H1 (cell line): ENCODE data around the gene CACNA1C. TPM values are rescaled to one million over a fixed set of nuclear protein-coding genes. Genes with fewer than 3 reads are reported as not detected.

Experiments
- CTCF ChIA-PET: fragments of 300-600 bp; sonication (Branson Sonifier 250); formaldehyde crosslinking; loops from one replicate; lab custom pipeline; 2021; ENCODE audit not compliant: partially characterized antibody; lab: Charles Lee
- POLR2A ChIA-PET: fragments of 300-600 bp; sonication (Branson Sonifier 250); formaldehyde crosslinking; loops from one replicate; lab custom pipeline; 2021; ENCODE audit warnings: inconsistent platforms; ENCODE audit not compliant: partially characterized antibody; lab: Charles Lee
- DNase-seq, 2 experiments: peaks; one replicate each; pipeline versions ENCODE4 v3.0.0 to v3.0.0-alpha.2; 2010 to 2022; ENCODE audit warnings: low spot score in 2 of 2, low read depth in 1 of 2, mixed read lengths in 1 of 2
- FAIRE-seq: peaks from 2 replicates; lab custom pipeline; 2011; peaks lifted over from hg19 to GRCh38; lab: Jason Lieb, UNC
- H2AFZ ChIP-seq: 2 replicates; pipeline ENCODE4 v1.8.1; 2012; ENCODE audit warnings: low read length, inconsistent platforms
- H2AK5ac ChIP-seq: 2 replicates; pipeline ENCODE4 v1.6.1; 2013; ENCODE audit warnings: low read depth, low read length
- H2BK120ac ChIP-seq: replicated peaks from 2 replicates; pipeline ENCODE3; 2013; ENCODE audit warnings: low read depth, low read length, inconsistent platforms
- H2BK12ac ChIP-seq: 2 replicates; pipeline ENCODE4 v1.6.1; 2013; ENCODE audit warnings: low read depth, low read length
- H2BK15ac ChIP-seq: 2 replicates; pipeline ENCODE4 v1.6.1; 2013; ENCODE audit warnings: low read length
- H2BK20ac ChIP-seq: 2 replicates; pipeline ENCODE4 v1.6.1; 2013; ENCODE audit warnings: low read length
- H2BK5ac ChIP-seq: 2 replicates; pipeline ENCODE4 v1.6.1; 2013; ENCODE audit warnings: low read depth, low read length
- H3K14ac ChIP-seq: 2 replicates; pipeline ENCODE4 v1.6.1; 2013; ENCODE audit warnings: inconsistent platforms; ENCODE audit not compliant: insufficient read length
- H3K18ac ChIP-seq: 2 replicates; pipeline ENCODE4 v1.6.1; 2013; ENCODE audit warnings: low read length; ENCODE audit errors: extremely low read depth
- H3K23ac ChIP-seq: 2 replicates; pipeline ENCODE4 v1.6.1; 2013; ENCODE audit warnings: inconsistent platforms; ENCODE audit not compliant: insufficient read length
- H3K23me2 ChIP-seq: 2 replicates; pipeline ENCODE4 v1.6.1; 2013; ENCODE audit warnings: low read depth, low read length
- H3K27ac ChIP-seq: 2 replicates; pipeline ENCODE4 v1.6.1; 2011; ENCODE audit warnings: low read depth, low read length, inconsistent platforms
- H3K27me3 ChIP-seq, 4 experiments: replicated peaks in 1 of 4; 1 replicate in 1 of 4; 2 replicates in 3 of 4; pipeline versions ENCODE4 v1.6.1 to v1.8.1; 2011 to 2013; ENCODE audit warnings: low read length in 3 of 4, mild to moderate bottlenecking in 3 of 4, inconsistent platforms in 2 of 4, mixed read lengths in 2 of 4, moderate library complexity in 1 of 4; ENCODE audit not compliant: control insufficient read depth in 3 of 4, insufficient read depth in 3 of 4; ENCODE audit errors: extremely low read depth in 1 of 4
- H3K36me3 ChIP-seq, 4 experiments: 2 replicates each; pipeline versions ENCODE4 v1.6.1 to v1.8.1; 2011 to 2013; ENCODE audit warnings: mild to moderate bottlenecking in 4 of 4, low read length in 3 of 4, moderate library complexity in 2 of 4, control low read depth in 1 of 4, inconsistent platforms in 1 of 4; ENCODE audit not compliant: insufficient read depth in 4 of 4, control insufficient read depth in 2 of 4
- H3K4ac ChIP-seq: replicated peaks from 2 replicates; pipeline ENCODE3; 2013; ENCODE audit warnings: low read length, low read depth, mixed read lengths, inconsistent platforms; ENCODE audit not compliant: insufficient read length
- H3K4me1 ChIP-seq, 4 experiments: replicated peaks in 1 of 4; 1 replicate in 1 of 4; 2 replicates in 3 of 4; pipeline versions ENCODE4 v1.6.1 to v1.8.1; 2011 to 2013; ENCODE audit warnings: low read length in 3 of 4, inconsistent platforms in 2 of 4, mixed read lengths in 1 of 4; ENCODE audit not compliant: insufficient read depth in 4 of 4, control insufficient read depth in 3 of 4
- H3K4me2 ChIP-seq, 2 experiments: 2 replicates each; pipeline versions ENCODE4 v1.6.1 to v1.8.1; 2011 to 2013; ENCODE audit warnings: low read depth in 2 of 2, low read length in 2 of 2, control low read depth in 1 of 2, inconsistent platforms in 1 of 2, mild to moderate bottlenecking in 1 of 2; ENCODE audit not compliant: insufficient read depth in 1 of 2
- H3K4me3 ChIP-seq, 4 experiments: fragments of 200-600, 300-600 bp in 1 of 4; sonication (generic), shearing (Covaris generic), sonication (Bioruptor Twin) in 1 of 4; 2 replicates each; pipeline versions ENCODE4 v1.5.1 to v1.8.1; 2011 to 2016; ENCODE audit warnings: low read length in 4 of 4, low read depth in 3 of 4, control low read depth in 2 of 4, inconsistent platforms in 2 of 4, mild to moderate bottlenecking in 2 of 4, mixed read lengths in 1 of 4, moderate library complexity in 1 of 4; ENCODE audit not compliant: insufficient read depth in 2 of 4; ENCODE audit errors: extremely low read depth in 1 of 4
- H3K56ac ChIP-seq: replicated peaks from 2 replicates; pipeline ENCODE3; 2013; ENCODE audit warnings: low read depth, mild to moderate bottlenecking, mixed read lengths, low read length, inconsistent platforms; ENCODE audit not compliant: insufficient read length
- H3K79me1 ChIP-seq: 2 replicates; pipeline ENCODE4 v1.6.1; 2013; ENCODE audit warnings: low read depth, low read length, control low read depth
- H3K79me2 ChIP-seq, 2 experiments: 2 replicates each; pipeline versions ENCODE4 v1.6.1 to v1.8.1; 2012 to 2013; ENCODE audit warnings: low read length in 2 of 2, mild to moderate bottlenecking in 2 of 2, inconsistent platforms in 1 of 2; ENCODE audit not compliant: insufficient read depth in 2 of 2, control insufficient read depth in 1 of 2
- H3K9ac ChIP-seq, 4 experiments: replicated peaks in 1 of 4; 1 replicate in 1 of 4; 2 replicates in 3 of 4; pipeline versions ENCODE4 v1.6.1 to v1.8.1; 2011 to 2013; ENCODE audit warnings: low read depth in 3 of 4, low read length in 3 of 4, control low read depth in 2 of 4, mild to moderate bottlenecking in 2 of 4, moderate library complexity in 2 of 4, inconsistent platforms in 1 of 4; ENCODE audit errors: extremely low read depth in 1 of 4
- H3K9me3 ChIP-seq, 2 experiments: 2 replicates each; pipeline versions ENCODE4 v1.6.1 to v1.8.1; 2012 to 2013; ENCODE audit warnings: mild to moderate bottlenecking in 2 of 2, moderate library complexity in 2 of 2, control low read depth in 1 of 2, inconsistent platforms in 1 of 2, low read depth in 1 of 2, low read length in 1 of 2, mixed read lengths in 1 of 2; ENCODE audit not compliant: insufficient read depth in 2 of 2
- H4K20me1 ChIP-seq, 2 experiments: replicated peaks in 1 of 2; 2 replicates each; pipeline versions ENCODE3 to v1.8.1; 2011 to 2013; ENCODE audit warnings: inconsistent platforms in 2 of 2, low read length in 2 of 2, mild to moderate bottlenecking in 1 of 2; ENCODE audit not compliant: insufficient read depth in 2 of 2, control insufficient read depth in 1 of 2
- H4K5ac ChIP-seq: 2 replicates; pipeline ENCODE4 v1.6.1; 2013; ENCODE audit warnings: low read length, low read depth, mixed read lengths, inconsistent platforms; ENCODE audit not compliant: insufficient read length
- H4K8ac ChIP-seq: 2 replicates; pipeline ENCODE4 v1.8.0; 2013; ENCODE audit warnings: mild to moderate bottlenecking, moderate library complexity, low read length, inconsistent platforms; ENCODE audit not compliant: insufficient read depth; ENCODE audit errors: extremely low read depth
- H4K91ac ChIP-seq: replicated peaks from 2 replicates; pipeline ENCODE3; 2013; ENCODE audit warnings: low read length, mixed read lengths, inconsistent platforms; ENCODE audit not compliant: insufficient read length
- CREB1 ChIP-seq: IDR thresholded peaks from 2 replicates; pipeline ENCODE4 v1.6.1; 2012; ENCODE audit warnings: inconsistent platforms
- EP300 ChIP-seq, 2 experiments: IDR thresholded peaks; 1 replicate in 1 of 2; 2 replicates in 1 of 2; pipeline ENCODE4 v1.6.1; 2011 to 2012; ENCODE audit warnings: low read depth in 2 of 2, low read length in 2 of 2, mild to moderate bottlenecking in 2 of 2, borderline replicate concordance in 1 of 2, inconsistent platforms in 1 of 2, moderate library complexity in 1 of 2
- FOSL1 ChIP-seq: IDR thresholded peaks from 2 replicates; pipeline ENCODE4 v1.6.1; 2011; ENCODE audit warnings: mild to moderate bottlenecking, low read depth, low read length, moderate library complexity; ENCODE audit not compliant: insufficient read depth
- GABPA ChIP-seq: IDR thresholded peaks from 2 replicates; pipeline ENCODE4 v1.6.1; 2011; ENCODE audit warnings: mild to moderate bottlenecking, low read length, moderate library complexity, borderline replicate concordance; ENCODE audit not compliant: insufficient read depth
- KDM4A ChIP-seq: IDR thresholded peaks from one replicate; pipeline ENCODE4 v1.7.1; 2012; ENCODE audit warnings: low read depth, mild to moderate bottlenecking, moderate library complexity, low read length, inconsistent platforms; ENCODE audit not compliant: severe bottlenecking
- KDM5A ChIP-seq: fragments of 200-600 bp; IDR thresholded peaks from 2 replicates; pipeline ENCODE4 v1.7.1; 2012; ENCODE audit warnings: mild to moderate bottlenecking, low read length, inconsistent platforms, mixed read lengths
- POLR2AphosphoS5 ChIP-seq: IDR thresholded peaks from 2 replicates; pipeline ENCODE4 v1.6.1; 2011; ENCODE audit warnings: low read depth, low read length
- RNF2 ChIP-seq: fragments of 200-900, 300-1000 bp; sonication (generic); IDR thresholded peaks from 2 replicates; pipeline ENCODE4 v1.7.1; 2016; ENCODE audit warnings: borderline replicate concordance, low read depth, mild to moderate bottlenecking, antibody characterized with exemption, low read length; ENCODE audit not compliant: poor library complexity, severe bottlenecking; ENCODE audit errors: missing control alignments
- RXRA ChIP-seq: IDR thresholded peaks from 2 replicates; pipeline ENCODE4 v1.6.1; 2011; ENCODE audit warnings: low read depth, mild to moderate bottlenecking, low read length, moderate library complexity; ENCODE audit not compliant: insufficient read depth
- SAP30 ChIP-seq: fragments of 300-600 bp; sonication (generic); IDR thresholded peaks from 2 replicates; pipeline ENCODE4 v1.7.1; 2012; ENCODE audit warnings: low read length, moderate library complexity, mild to moderate bottlenecking, inconsistent platforms; ENCODE audit not compliant: insufficient read depth, insufficient replicate concordance
- SP2 ChIP-seq: IDR thresholded peaks from 2 replicates; pipeline ENCODE4 v1.6.1; 2012; ENCODE audit warnings: mild to moderate bottlenecking, low read length, inconsistent platforms
- SP4 ChIP-seq: IDR thresholded peaks from 2 replicates; pipeline ENCODE4 v1.6.1; 2012; ENCODE audit warnings: low read length, inconsistent platforms
- TAF1 ChIP-seq: IDR thresholded peaks from 2 replicates; pipeline ENCODE4 v1.6.1; 2011; ENCODE audit warnings: mild to moderate bottlenecking, low read depth, low read length
- ZNF274 ChIP-seq: IDR thresholded peaks from 2 replicates; pipeline ENCODE4 v1.7.0; 2012; ENCODE audit warnings: low read length, borderline replicate concordance; ENCODE audit errors: extremely low read depth
- polyA plus RNA-seq, 7 experiments: library from polyadenylated mRNA; depleted of rRNA in 3 of 7; stranded (reverse) in 5 of 7; unstranded in 2 of 7; fragments of >200 nt in 5 of 7; fragments of 200-250 nt in 2 of 7; gene quantifications; 1 replicate in 5 of 7; 2 replicates in 1 of 7; 4 replicates in 1 of 7; pipeline versions ENCODE4 v1.2.1 to v1.2.3, GENCODE V29; 2011 to 2013; ENCODE audit warnings: missing spikeins in 2 of 7, mixed read lengths in 2 of 7
- total RNA-seq: library from RNA; stranded (reverse); fragmentation: NEBNext Ultra II Directional; extraction: Animal tissue kit (Norgen Biotek cat#: 25700); gene quantifications from 2 replicates; pipeline ENCODE4 v1.2.1, GENCODE V29; 2021
- TF ChIP-seq, protein P1 (sequence below): IDR thresholded peaks from 2 replicates; pipeline ENCODE4 v1.6.1; 2011; ENCODE audit warnings: low read depth, mild to moderate bottlenecking, low read length; ENCODE audit not compliant: insufficient read depth

The CACNA1C gene
- total and polyA plus RNA-seq, 2 of the 8 experiments (the other 6 are each of a cell fraction or from before 2014, with no cell fraction given) = 1.3 TPM

DNA sequence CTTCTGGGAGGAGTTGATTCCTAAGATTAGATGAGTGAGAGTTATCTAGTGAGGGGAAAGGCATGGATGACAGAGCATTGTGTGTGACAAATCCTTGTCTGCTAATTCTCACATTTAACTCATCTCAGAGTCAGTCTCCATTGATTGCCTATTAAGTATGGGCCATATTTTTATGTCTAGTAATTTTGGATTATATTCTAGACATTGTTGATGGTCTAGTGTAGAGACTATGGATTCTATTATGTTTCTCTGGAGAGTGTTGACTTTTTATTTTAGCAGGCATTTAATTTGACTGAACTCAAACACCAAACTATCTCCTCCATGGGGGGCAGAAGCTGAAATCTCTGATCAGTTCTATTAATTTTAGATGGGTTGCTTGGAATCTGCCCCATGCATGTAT, 114.4 kb downstream of the CACNA1C start:
- H3K14ac ChIP-seq = no peak overlapping the region
- no peak overlapping the region for H3K18ac ChIP-seq
- ChIA-PET POLR2A (no interaction called here), CTCF (interaction anchor here (1.3 to 1.5 kb wide), 2 partner anchors 8 to 123 kb away, joined by 3 to 4 read pairs; no protein-coding TSS in a partner anchor)
- H2AFZ ChIP-seq = no peak overlapping the region
- no peak overlapping the region for H2BK120ac ChIP-seq
- H3K4ac ChIP-seq = no peak overlapping the region
- no peak overlapping the region for H3K23ac ChIP-seq
- no peak overlapping the region for H3K4me2 ChIP-seq
- no peak overlapping the region for H2AK5ac ChIP-seq
- H3K27me3 ChIP-seq = no peaks in the 10 kb centered on the region; a peak in 1 of 7 replicates
- H4K5ac ChIP-seq = no peak overlapping the region
- H2BK5ac ChIP-seq = no peak overlapping the region
- no peaks in the 10 kb centered on the region for H3K79me1 ChIP-seq
- no peaks in the 10 kb centered on the region; a peak in 1 of 4 replicates for H3K9me3 ChIP-seq
- H4K8ac ChIP-seq = no peak overlapping the region
- no peak overlapping the region for H3K4me3 ChIP-seq
- H3K4me1 ChIP-seq = no peaks in the 10 kb centered on the region
- no peak overlapping the region for H3K56ac ChIP-seq
- no peak overlapping the region for H2BK12ac ChIP-seq
- no peak for DNase-seq
- H3K23me2 ChIP-seq = no peaks in the 10 kb centered on the region
- no peaks in the 10 kb centered on the region for H3K79me2 ChIP-seq
- H2BK20ac ChIP-seq = no peak overlapping the region
- no peaks in the 10 kb centered on the region for H3K36me3 ChIP-seq
- H3K27ac ChIP-seq = no peak overlapping the region
- no peak overlapping the region for H4K91ac ChIP-seq
- H3K9ac ChIP-seq = no peak overlapping the region
- no peaks in the 10 kb centered on the region for H4K20me1 ChIP-seq
- no peak overlapping the region for H2BK15ac ChIP-seq
- FAIRE-seq = no peak
- TF ChIP-seq KDM5A (no peak), ZNF274 (no peak), GABPA (no peak), RNF2 (no peak), CREB1 (no peak), SAP30 (no peak), SP2 (no peak), SP4 (no peak), KDM4A (no peak), RXRA (no peak), TAF1 (no peak), POLR2AphosphoS5 (no peak), EP300 (IDR thresholded peaks at IDR 0.05; ENCODE audit: borderline replicate concordance in 1 of 2, low read depth in 2 of 2, low read length in 2 of 2) (no peak), FOSL1 (no peak)
- TF ChIP-seq, protein P1, sequence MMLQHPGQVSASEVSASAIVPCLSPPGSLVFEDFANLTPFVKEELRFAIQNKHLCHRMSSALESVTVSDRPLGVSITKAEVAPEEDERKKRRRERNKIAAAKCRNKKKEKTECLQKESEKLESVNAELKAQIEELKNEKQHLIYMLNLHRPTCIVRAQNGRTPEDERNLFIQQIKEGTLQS = no peak
